GM18868 (cell line): ENCODE results near the gene RPL38.

Experiments used
- ATAC-seq: cut with Tn5 transposase; IDR thresholded peaks from one replicate; pipeline ENCODE4 v1.9.1; 2021; ENCODE audit warnings: mild to moderate bottlenecking, moderate library complexity; ENCODE audit not compliant: unreplicated experiment

RPL38 gene

DNA sequence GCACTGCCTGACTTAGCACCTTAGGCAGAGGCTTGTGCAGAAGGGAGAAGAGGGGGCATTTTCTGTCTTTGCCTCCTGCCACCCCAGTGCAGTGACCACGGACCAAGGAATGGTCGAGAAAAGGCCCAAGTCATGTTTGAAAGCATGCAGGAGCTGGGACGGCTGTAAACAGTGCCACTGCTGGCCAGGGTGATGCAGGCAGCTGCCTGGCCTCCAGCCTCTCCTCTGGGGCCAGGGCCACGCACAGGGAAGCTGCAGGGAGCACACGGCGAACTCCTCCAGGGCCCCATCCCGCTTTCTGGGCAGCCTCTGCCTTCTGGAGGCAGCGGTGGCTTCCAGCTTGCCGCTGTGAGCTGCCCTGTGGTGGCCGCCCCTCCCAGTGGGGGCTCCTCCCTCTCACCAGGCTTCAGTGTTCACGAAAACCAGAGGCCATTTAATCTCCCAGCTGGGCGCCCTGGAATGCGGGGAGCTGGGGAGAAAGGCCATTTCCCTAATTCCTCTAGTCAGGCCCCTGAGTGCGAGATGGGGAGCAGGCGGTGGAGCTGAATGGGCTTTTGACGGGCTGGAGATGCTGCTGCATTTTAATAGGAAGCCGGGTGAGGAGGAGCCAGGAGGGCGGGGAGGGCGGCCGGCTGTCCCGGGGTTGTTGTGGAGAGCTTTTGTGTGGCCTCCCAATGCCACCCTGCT, 41.8 kb downstream of the RPL38 start:
- no peak for ATAC-seq

DNA sequence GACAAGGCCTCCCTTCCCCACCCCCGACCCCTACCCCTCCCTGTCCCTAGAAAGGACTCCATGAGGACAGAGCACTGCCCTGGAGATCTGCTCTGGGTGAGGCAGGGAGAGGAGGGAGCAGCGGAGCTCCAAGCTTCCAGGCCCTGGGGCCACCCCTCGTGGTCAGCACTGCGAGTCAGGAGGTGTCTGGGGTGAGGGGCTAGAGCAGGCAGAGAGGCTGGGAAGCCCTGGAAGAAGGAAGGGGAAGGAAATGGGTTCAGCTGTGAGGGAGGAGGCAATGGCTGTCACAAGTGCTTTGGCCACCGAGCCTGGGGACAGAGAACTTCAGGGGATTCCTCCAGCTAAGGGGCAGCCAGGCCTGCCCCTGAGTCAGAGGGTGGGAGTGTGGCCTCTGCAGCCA, 42.4 kb downstream of the RPL38 start:
- no peak for ATAC-seq

- no peak for ATAC-seq
These were observed 46.3 kb downstream of the RPL38 start for GRCh38 chr17:74249590-74250270.

DNA sequence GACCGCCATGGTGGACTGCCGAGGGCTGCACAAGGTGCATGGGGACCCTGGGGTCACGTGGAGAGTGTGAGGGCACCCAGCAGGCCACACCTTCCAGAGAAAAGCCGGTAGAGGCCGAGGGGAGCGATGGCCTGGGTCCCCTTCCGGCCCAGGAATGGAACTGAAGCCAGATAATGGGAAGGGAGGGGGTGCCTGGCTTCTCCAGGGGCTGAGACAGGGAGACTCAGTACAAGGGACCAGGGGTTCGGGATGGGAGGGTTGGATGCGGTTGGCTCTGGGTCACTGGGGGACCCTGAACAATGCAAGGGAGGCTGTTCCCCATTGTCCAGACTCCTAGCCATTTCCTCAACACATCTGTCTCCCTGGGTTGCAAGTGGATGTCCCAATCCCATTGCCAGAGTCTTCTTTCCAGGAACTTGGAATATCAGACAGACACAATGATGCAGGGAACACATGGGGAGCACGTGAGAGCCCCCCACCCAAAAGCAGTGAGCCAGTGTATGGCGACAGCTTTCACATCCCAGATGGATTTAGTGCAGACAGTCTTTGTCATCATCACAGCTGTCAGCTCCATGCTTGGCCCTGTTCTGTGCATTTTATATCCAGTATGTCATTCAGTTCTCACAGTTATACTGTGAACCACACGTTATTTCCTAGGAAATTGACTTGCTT, 47.0 kb downstream of the RPL38 start:
- no peak for ATAC-seq

GRCh38 chr17:74251051-74251450, 47.6 kb downstream of the RPL38 start:
- no peak for ATAC-seq

- no peak for ATAC-seq
These were observed 48.1 kb downstream of the RPL38 start for GRCh38 chr17:74251569-74251968.

- ATAC-seq: no peak
These were observed 48.7 kb downstream of the RPL38 start for GRCh38 chr17:74252211-74252610.

GRCh38 chr17:74253036-74253435, 49.6 kb downstream of the RPL38 start:
- no peak for ATAC-seq

- no peak for ATAC-seq
These were observed 53.8 kb downstream of the RPL38 start for GRCh38 chr17:74257311-74257710.

DNA sequence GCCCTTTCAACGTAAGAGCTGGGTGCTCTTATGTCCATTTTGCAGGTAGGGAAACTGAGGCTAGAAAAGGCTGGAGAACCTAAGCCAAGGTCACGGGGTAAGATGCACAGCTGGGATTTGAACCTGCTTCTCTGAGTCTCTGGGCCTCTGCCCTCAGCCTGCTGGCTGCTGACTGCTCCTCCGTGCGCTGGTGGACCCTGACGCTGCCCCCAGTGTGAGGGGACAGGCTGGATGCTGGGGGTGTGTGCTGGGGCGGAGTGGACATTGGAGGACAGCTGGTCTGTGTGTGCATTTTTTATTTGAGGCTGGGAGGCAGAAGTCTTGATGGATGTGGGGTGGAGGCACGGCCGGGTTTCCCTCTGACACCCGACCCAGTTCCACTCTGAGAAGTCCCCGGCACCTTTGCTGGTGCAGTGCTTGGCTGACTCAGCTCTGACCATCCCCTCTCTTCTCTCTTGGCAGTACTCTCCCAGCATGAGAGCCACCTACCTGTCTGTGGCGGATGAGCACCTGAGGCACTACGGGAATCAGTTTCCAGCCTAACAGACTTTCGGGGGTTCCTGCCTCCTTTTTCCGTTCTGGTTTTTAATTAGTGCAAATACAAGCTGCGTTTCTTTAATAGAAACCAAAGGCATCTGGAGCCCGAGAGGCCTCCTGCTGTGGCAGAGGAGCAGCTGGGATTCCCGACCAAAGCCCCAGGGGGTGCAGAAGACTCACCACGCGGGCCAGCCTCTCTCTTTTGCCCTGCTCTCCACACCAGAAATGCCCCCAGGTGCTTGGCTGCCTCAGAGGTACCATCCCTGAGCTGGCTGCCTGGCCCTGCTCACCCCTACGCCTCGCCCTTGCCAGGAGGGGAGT, 56.4 kb downstream of the RPL38 start:
- no peak for ATAC-seq
